GM23248 (cell line): ENCODE results near the gene EML6.

ENCODE experiments used
- EZH2 ChIP-seq: fragments of 200-600 bp; sonication (generic); IDR thresholded peaks from 2 replicates; pipeline ENCODE4 v1.6.1; 2018; ENCODE audit warnings: antibody characterized with exemption, mild to moderate bottlenecking; ENCODE audit not compliant: insufficient read depth, poor library complexity, severe bottlenecking
- EZH2phosphoT487 ChIP-seq: fragments of 200-600 bp; sonication (generic); IDR thresholded peaks from 2 replicates; pipeline ENCODE4 v1.6.1; 2018; ENCODE audit warnings: antibody characterized with exemption, moderate library complexity, mild to moderate bottlenecking, low read depth; ENCODE audit not compliant: insufficient read depth

DNA sequence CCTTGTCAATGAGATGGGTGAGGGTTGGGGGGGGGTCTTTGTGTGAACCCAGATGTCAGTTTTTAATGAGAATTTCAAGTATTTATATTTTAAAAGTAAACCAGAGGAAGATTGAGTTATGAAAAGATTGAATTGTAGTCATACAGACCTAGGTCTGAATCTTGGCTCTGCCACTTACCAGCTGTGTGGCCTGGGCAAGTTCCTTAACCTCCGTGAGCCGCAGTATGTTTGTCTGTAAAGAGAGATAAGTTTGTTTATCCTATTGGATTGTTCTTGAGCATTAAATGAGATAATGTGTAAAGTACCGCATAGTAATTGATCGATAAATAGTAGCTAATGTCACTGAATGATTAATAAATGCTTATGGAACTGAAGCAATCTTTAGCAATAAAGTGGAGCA is 63.8 kb downstream of the EML6 start:
- TF ChIP-seq EZH2phosphoT487 (no peak), EZH2 (no peak)
